ENCODE measurements around the gene NBL1. TPM values are rescaled to one million over a fixed set of nuclear protein-coding genes. Genes with fewer than 3 reads are reported as not detected.
A peak's percentile ranks its signal among the peaks of the same experiment; 100 is the strongest.
"Not testable (repeated sequence)": the region's sequence is repeated elsewhere in the genome, so short reads cannot be mapped to it uniquely, and the experiment has no call there.

NBL1 gene
- total and polyA plus RNA-seq, 9 of the 15 experiments (the other 6 are each of a cell fraction or from before 2014, with no cell fraction given): 0.10 to 3.7 (median 1.8) TPM; not detected in 1

DNA sequence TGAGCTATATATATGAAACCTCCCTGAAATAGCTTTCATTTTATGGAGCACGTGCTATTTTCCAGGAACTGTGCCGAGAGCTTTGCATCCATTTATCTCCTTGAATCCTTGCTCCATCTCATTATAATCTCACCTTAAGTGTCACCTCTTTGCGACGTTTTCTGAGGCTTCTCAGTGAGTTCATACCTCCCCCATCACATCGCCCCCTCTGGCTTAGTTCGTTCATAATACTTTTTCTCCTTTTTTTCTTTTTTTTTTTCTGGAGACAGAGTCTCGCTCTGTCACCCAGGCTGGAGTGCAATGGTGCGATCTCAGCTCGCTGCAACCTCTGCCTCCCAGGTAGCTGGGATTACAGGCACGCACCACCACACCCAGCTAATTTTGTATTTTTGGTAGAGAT, 4.9 kb upstream of the NBL1 start:
- FAIRE-seq; H4K20me1 ChIP-seq (replicated peaks; ENCODE audit: control insufficient read depth, insufficient read depth, low read length); BruUV-seq (replicated peaks); DNase-seq (ENCODE audit: extremely low read depth in 1 of 4, low spot score in 3 of 4); H3K4me3 ChIP-seq; H3K9me1 ChIP-seq (ENCODE audit: control insufficient read depth, insufficient read depth, low read length); CTCF ChIA-PET (ENCODE audit: low intra/inter-chr PET ratio); in situ Hi-C loops (cut with MboI); H3K79me2 ChIP-seq (ENCODE audit: control insufficient read depth, insufficient read depth, low read length); H3K36me3 ChIP-seq (ENCODE audit: control insufficient read depth, insufficient read depth, low read length); H3K4me2 ChIP-seq (ENCODE audit: insufficient read depth, low read length); intact Hi-C loops (cut with micrococcal nuclease); H3K9me3 ChIP-seq (replicated peaks; ENCODE audit: control insufficient read depth, insufficient read depth, low read depth, low read length); H3K27ac ChIP-seq (ENCODE audit: extremely low read depth, low read depth, low read length): not testable (repeated sequence)
- POLR2A ChIA-PET: interaction anchor here (1.1 to 4.2 kb wide), 2 partner anchors 9 to 16 kb away, joined by 6 to 18 read pairs; no protein-coding TSS in a partner anchor
- WGBS (ENCODE audit: insufficient coverage, low coverage, missing lambda C conversion rate): 10% methylated on average over 8 of the region's 10 CpGs
- Histone ChIP-seq H3K4me1 (replicated peaks in 1 of 2; ENCODE audit: control insufficient read depth in 2 of 2, insufficient read depth in 2 of 2, low read length in 2 of 2) (peaks cover 0 to 13% of the 10 kb centered on the region in 2 experiments; a peak in 4 of 5 replicates), H3K9ac (ENCODE audit: insufficient read depth in 1 of 2, low read depth in 2 of 2, low read length in 2 of 2) (peak overlapping the region in 1 of 2 experiments; percentile 1; a peak in 1 of 4 replicates), H2AFZ (ENCODE audit: low read depth, low read length) (peak overlapping the region; percentile 50; the same call in 1 of the 2 replicates), H3K27me3 (ENCODE audit: control insufficient read depth in 2 of 2, insufficient read depth in 2 of 2, low read length in 2 of 2) (peaks cover 9 to 19% of the 10 kb centered on the region in 2 experiments; a peak in 4 of 5 replicates)
- ATAC-seq: peak; percentile 16; the same call in 1 of the 3 replicates
- peak; percentile 60 for TF ChIP-seq L3MBTL2 (IDR thresholded peaks at IDR 0.05)
- TF ChIP-seq ZNF384 (IDR thresholded peaks at IDR 0.05; ENCODE audit: low read depth, low read length): peak; percentile 65; the same call in 1 of the 2 replicates
- TF ChIP-seq, protein P1, sequence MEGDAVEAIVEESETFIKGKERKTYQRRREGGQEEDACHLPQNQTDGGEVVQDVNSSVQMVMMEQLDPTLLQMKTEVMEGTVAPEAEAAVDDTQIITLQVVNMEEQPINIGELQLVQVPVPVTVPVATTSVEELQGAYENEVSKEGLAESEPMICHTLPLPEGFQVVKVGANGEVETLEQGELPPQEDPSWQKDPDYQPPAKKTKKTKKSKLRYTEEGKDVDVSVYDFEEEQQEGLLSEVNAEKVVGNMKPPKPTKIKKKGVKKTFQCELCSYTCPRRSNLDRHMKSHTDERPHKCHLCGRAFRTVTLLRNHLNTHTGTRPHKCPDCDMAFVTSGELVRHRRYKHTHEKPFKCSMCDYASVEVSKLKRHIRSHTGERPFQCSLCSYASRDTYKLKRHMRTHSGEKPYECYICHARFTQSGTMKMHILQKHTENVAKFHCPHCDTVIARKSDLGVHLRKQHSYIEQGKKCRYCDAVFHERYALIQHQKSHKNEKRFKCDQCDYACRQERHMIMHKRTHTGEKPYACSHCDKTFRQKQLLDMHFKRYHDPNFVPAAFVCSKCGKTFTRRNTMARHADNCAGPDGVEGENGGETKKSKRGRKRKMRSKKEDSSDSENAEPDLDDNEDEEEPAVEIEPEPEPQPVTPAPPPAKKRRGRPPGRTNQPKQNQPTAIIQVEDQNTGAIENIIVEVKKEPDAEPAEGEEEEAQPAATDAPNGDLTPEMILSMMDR (IDR thresholded peaks at IDR 0.05 in 2 of 3, conservative IDR thresholded peaks at IDR 0.05 in 1 of 3; ENCODE audit: insufficient read depth in 2 of 3, low read depth in 1 of 3, low read length in 3 of 3): peak in 2 of 3 experiments; percentile 10 to 23; a peak in 1 of 6 replicates
